ENCODE data around the gene STK36. TPM values are rescaled to one million over a fixed set of nuclear protein-coding genes. Genes with fewer than 3 reads are reported as not detected.

STK36 gene
- total and polyA plus RNA-seq, 10 of the 15 experiments (the other 5 are each of a cell fraction or from before 2014, with no cell fraction given): 4.0 to 22.8 (median 16.7) TPM

DNA sequence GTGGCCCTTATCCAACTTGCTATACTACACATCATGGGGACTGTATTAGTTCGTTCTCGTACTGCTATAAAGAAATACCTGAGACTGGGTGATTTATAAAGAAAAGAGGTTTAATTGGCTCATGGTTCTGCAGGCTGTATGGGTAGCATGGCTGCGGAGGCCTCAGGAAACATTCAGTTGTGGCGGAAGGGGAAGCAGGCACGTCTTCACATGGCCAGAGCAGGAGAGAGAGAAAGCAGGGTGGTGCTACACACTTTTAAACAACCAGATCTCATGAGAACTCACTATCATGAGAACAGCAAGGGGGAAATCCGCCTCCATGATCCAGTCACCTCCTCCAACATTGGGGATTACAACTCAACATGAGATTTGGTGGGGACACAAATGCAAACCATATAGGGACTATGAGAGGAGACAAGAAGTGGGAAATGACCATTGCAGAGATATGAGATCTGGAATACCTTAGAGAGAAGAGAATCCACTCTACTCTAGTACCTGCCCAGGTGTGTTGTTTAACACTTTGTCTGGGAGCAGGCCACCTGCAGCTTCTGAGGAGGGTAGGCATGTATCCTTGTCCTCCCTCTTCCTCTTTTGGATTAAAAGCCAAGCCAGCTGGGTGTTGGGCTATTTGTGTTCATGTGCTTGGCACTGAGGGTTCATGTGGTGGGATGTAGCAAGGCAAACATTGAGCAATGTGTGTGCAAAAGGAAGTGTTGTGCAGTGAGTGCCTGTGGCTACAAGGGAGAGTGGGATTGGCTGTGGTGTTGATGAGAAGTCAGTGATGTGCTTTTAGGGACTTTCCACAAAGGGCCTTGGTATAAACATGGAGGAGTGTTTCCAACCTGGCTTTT lies 61.5 kb downstream of the STK36 start (continued):
- TF ChIP-seq, protein P1, sequence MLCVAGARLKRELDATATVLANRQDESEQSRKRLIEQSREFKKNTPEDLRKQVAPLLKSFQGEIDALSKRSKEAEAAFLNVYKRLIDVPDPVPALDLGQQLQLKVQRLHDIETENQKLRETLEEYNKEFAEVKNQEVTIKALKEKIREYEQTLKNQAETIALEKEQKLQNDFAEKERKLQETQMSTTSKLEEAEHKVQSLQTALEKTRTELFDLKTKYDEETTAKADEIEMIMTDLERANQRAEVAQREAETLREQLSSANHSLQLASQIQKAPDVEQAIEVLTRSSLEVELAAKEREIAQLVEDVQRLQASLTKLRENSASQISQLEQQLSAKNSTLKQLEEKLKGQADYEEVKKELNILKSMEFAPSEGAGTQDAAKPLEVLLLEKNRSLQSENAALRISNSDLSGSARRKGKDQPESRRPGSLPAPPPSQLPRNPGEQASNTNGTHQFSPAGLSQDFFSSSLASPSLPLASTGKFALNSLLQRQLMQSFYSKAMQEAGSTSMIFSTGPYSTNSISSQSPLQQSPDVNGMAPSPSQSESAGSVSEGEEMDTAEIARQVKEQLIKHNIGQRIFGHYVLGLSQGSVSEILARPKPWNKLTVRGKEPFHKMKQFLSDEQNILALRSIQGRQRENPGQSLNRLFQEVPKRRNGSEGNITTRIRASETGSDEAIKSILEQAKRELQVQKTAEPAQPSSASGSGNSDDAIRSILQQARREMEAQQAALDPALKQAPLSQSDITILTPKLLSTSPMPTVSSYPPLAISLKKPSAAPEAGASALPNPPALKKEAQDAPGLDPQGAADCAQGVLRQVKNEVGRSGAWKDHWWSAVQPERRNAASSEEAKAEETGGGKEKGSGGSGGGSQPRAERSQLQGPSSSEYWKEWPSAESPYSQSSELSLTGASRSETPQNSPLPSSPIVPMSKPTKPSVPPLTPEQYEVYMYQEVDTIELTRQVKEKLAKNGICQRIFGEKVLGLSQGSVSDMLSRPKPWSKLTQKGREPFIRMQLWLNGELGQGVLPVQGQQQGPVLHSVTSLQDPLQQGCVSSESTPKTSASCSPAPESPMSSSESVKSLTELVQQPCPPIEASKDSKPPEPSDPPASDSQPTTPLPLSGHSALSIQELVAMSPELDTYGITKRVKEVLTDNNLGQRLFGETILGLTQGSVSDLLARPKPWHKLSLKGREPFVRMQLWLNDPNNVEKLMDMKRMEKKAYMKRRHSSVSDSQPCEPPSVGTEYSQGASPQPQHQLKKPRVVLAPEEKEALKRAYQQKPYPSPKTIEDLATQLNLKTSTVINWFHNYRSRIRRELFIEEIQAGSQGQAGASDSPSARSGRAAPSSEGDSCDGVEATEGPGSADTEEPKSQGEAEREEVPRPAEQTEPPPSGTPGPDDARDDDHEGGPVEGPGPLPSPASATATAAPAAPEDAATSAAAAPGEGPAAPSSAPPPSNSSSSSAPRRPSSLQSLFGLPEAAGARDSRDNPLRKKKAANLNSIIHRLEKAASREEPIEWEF (IDR thresholded peaks at IDR 0.05; ENCODE audit: insufficient replicate concordance, low read depth, low read length): no peak
- TF ChIP-seq, protein P2, sequence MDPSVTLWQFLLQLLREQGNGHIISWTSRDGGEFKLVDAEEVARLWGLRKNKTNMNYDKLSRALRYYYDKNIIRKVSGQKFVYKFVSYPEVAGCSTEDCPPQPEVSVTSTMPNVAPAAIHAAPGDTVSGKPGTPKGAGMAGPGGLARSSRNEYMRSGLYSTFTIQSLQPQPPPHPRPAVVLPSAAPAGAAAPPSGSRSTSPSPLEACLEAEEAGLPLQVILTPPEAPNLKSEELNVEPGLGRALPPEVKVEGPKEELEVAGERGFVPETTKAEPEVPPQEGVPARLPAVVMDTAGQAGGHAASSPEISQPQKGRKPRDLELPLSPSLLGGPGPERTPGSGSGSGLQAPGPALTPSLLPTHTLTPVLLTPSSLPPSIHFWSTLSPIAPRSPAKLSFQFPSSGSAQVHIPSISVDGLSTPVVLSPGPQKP (IDR thresholded peaks at IDR 0.05; ENCODE audit: low read depth, low read length): no peak
- TF ChIP-seq POLR2AphosphoS5 (IDR thresholded peaks at IDR 0.05; ENCODE audit: low read length): 0 out of 2 replicates have a peak, but pooled peaks have one; percentile 20
- no peak for TF ChIP-seq RAD51 (IDR thresholded peaks at IDR 0.05)
- peak; percentile 61 for TF ChIP-seq RUNX3 (IDR thresholded peaks at IDR 0.05; ENCODE audit: low read length)
- TF ChIP-seq, protein P3, sequence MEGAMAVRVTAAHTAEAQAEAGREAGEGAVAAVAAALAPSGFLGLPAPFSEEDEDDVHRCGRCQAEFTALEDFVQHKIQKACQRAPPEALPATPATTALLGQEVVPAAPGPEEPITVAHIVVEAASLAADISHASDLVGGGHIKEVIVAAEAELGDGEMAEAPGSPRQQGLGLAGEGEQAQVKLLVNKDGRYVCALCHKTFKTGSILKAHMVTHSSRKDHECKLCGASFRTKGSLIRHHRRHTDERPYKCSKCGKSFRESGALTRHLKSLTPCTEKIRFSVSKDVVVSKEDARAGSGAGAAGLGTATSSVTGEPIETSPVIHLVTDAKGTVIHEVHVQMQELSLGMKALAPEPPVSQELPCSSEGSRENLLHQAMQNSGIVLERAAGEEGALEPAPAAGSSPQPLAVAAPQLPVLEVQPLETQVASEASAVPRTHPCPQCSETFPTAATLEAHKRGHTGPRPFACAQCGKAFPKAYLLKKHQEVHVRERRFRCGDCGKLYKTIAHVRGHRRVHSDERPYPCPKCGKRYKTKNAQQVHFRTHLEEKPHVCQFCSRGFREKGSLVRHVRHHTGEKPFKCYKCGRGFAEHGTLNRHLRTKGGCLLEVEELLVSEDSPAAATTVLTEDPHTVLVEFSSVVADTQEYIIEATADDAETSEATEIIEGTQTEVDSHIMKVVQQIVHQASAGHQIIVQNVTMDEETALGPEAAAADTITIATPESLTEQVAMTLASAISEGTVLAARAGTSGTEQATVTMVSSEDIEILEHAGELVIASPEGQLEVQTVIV (IDR thresholded peaks at IDR 0.05; ENCODE audit: borderline replicate concordance, partially characterized antibody): no peak
- TF ChIP-seq FOXK2 (IDR thresholded peaks at IDR 0.05): peak; percentile 29; the same call in 1 of the 2 replicates
- TF ChIP-seq IKZF1 (conservative IDR thresholded peaks at IDR 0.05): 0 out of 2 replicates have a peak, but pooled peaks have one; percentile 10
- TF ChIP-seq IKZF2 (IDR thresholded peaks at IDR 0.05): no peak
- TF ChIP-seq, protein P4, sequence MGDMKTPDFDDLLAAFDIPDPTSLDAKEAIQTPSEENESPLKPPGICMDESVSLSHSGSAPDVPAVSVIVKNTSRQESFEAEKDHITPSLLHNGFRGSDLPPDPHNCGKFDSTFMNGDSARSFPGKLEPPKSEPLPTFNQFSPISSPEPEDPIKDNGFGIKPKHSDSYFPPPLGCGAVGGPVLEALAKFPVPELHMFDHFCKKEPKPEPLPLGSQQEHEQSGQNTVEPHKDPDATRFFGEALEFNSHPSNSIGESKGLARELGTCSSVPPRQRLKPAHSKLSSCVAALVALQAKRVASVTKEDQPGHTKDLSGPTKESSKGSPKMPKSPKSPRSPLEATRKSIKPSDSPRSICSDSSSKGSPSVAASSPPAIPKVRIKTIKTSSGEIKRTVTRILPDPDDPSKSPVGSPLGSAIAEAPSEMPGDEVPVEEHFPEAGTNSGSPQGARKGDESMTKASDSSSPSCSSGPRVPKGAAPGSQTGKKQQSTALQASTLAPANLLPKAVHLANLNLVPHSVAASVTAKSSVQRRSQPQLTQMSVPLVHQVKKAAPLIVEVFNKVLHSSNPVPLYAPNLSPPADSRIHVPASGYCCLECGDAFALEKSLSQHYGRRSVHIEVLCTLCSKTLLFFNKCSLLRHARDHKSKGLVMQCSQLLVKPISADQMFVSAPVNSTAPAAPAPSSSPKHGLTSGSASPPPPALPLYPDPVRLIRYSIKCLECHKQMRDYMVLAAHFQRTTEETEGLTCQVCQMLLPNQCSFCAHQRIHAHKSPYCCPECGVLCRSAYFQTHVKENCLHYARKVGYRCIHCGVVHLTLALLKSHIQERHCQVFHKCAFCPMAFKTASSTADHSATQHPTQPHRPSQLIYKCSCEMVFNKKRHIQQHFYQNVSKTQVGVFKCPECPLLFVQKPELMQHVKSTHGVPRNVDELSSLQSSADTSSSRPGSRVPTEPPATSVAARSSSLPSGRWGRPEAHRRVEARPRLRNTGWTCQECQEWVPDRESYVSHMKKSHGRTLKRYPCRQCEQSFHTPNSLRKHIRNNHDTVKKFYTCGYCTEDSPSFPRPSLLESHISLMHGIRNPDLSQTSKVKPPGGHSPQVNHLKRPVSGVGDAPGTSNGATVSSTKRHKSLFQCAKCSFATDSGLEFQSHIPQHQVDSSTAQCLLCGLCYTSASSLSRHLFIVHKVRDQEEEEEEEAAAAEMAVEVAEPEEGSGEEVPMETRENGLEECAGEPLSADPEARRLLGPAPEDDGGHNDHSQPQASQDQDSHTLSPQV (IDR thresholded peaks at IDR 0.05): no peak
